GM23248 (cell line): ENCODE data around the gene NECAP2. TPM values are rescaled to one million over a fixed set of nuclear protein-coding genes. Genes with fewer than 3 reads are reported as not detected.
"Not testable (repeated sequence)": the region's sequence is repeated elsewhere in the genome, so short reads cannot be mapped to it uniquely, and the experiment has no call there.

Source experiments
- DNase-seq: peaks from one replicate; pipeline ENCODE4 v3.0.0-alpha.2; 2015
- H2AFZ ChIP-seq: fragments of 200-600 bp; sonication (generic); 2 replicates; pipeline ENCODE4 v1.6.1; 2016; ENCODE audit warnings: antibody characterized with exemption
- H3F3A ChIP-seq: fragments of 200-600 bp; sonication (generic); 2 replicates; pipeline ENCODE4 v1.6.1; 2016; ENCODE audit warnings: mild to moderate bottlenecking, antibody characterized with exemption, mixed run types; ENCODE audit not compliant: insufficient read depth
- H3K27ac ChIP-seq: fragments of 200-600 bp; sonication (generic); 2 replicates; pipeline ENCODE4 v1.5.1; 2016; ENCODE audit warnings: mild to moderate bottlenecking
- H3K27me3 ChIP-seq: fragments of 200-600 bp; sonication (generic); replicated peaks from 2 replicates; pipeline ENCODE4 v1.6.1; 2016; ENCODE audit warnings: mild to moderate bottlenecking; ENCODE audit not compliant: insufficient read depth
- H3K36me3 ChIP-seq: fragments of 200-600 bp; sonication (generic); 2 replicates; pipeline ENCODE4 v1.6.1; 2016; ENCODE audit warnings: low read depth, mild to moderate bottlenecking
- H3K4me1 ChIP-seq: fragments of 200-600 bp; sonication (generic); 2 replicates; pipeline ENCODE4 v1.6.1; 2016; ENCODE audit warnings: mild to moderate bottlenecking; ENCODE audit not compliant: insufficient read depth
- H3K4me2 ChIP-seq: fragments of 200-600 bp; sonication (generic); one replicate; pipeline ENCODE4 v1.6.1; 2016; ENCODE audit warnings: mild to moderate bottlenecking; ENCODE audit not compliant: unreplicated experiment
- H3K4me3 ChIP-seq: fragments of 200-600 bp; sonication (generic); 2 replicates; pipeline ENCODE4 v1.5.1; 2016; ENCODE audit warnings: mild to moderate bottlenecking
- H3K79me2 ChIP-seq: fragments of 200-600 bp; sonication (generic); 2 replicates; pipeline ENCODE4 v1.6.1; 2016; ENCODE audit warnings: mild to moderate bottlenecking; ENCODE audit not compliant: insufficient read depth
- H3K9ac ChIP-seq: fragments of 200-600 bp; sonication (generic); 2 replicates; pipeline ENCODE4 v1.6.1; 2016; ENCODE audit warnings: mild to moderate bottlenecking
- H3K9me2 ChIP-seq: fragments of 200-600 bp; sonication (generic); 2 replicates; pipeline ENCODE4 v1.6.1; 2016; ENCODE audit warnings: mixed run types, mild to moderate bottlenecking, moderate library complexity; ENCODE audit not compliant: insufficient read depth
- H3K9me3 ChIP-seq: fragments of 200-600 bp; sonication (generic); one replicate; pipeline ENCODE4 v1.6.1; 2017; ENCODE audit warnings: low read depth
- H4K20me1 ChIP-seq: fragments of 200-600 bp; sonication (generic); 2 replicates; pipeline ENCODE4 v1.6.0; 2016; ENCODE audit not compliant: insufficient read depth
- EZH2 ChIP-seq: fragments of 200-600 bp; sonication (generic); IDR thresholded peaks from 2 replicates; pipeline ENCODE4 v1.6.1; 2018; ENCODE audit warnings: antibody characterized with exemption, mild to moderate bottlenecking; ENCODE audit not compliant: insufficient read depth, poor library complexity, severe bottlenecking
- EZH2phosphoT487 ChIP-seq: fragments of 200-600 bp; sonication (generic); IDR thresholded peaks from 2 replicates; pipeline ENCODE4 v1.6.1; 2018; ENCODE audit warnings: antibody characterized with exemption, moderate library complexity, mild to moderate bottlenecking, low read depth; ENCODE audit not compliant: insufficient read depth
- WGBS, 2 experiments: methylation state at CpG; one replicate each; pipeline ENCODE4 v1.1.6; 2015 to 2017; ENCODE audit warnings: low lambda C conversion rate in 2 of 2, low coverage in 1 of 2; ENCODE audit errors: missing lambda C conversion rate in 2 of 2; 5-methylcytosine and 5-hydroxymethylcytosine counted together
- in situ Hi-C: fragments of 300-500 bp; cut with MboI; formaldehyde crosslinking; loops from 2 replicates; pipeline ENCODE4 v1.15.0; 2020
- polyA plus RNA-seq: library from polyadenylated mRNA; unstranded; fragments of >200 nt; fragmentation: Nextera tagmentation; extraction: Ambion mirVana; gene quantifications from 2 replicates; pipeline ENCODE4 v1.2.1, GENCODE V29; 2016
- total RNA-seq: library from RNA; depleted of rRNA; stranded (reverse); fragments of >200 nt; shearing (Covaris generic); gene quantifications from 2 replicates; pipeline ENCODE4 v1.2.3, GENCODE V29; 2014

NECAP2 gene
- total and polyA plus RNA-seq, 2 experiments from 2014 or later, result 102 to 117 TPM

- in situ Hi-C loops, result no loop called here
- peaks cover 79% of the 10 kb centered on the region for H3K79me2 ChIP-seq
- WGBS, 2 experiments, result 83 to 86% methylated on average over 12 to 13 of the region's 13 CpGs
- no peak overlapping the region for H3K27ac ChIP-seq
- peaks cover 49% of the 10 kb centered on the region for H3K36me3 ChIP-seq
- no peaks in the 10 kb centered on the region; the same call in 1 of the 2 replicates for H4K20me1 ChIP-seq
- DNase-seq, result no peak
- no peak overlapping the region for H3K4me2 ChIP-seq
- H3K27me3 ChIP-seq, result no peaks in the 10 kb centered on the region
- no peak for TF ChIP-seq EZH2
- TF ChIP-seq EZH2phosphoT487, result no peak
- 0 out of 2 replicates have a peak, but pooled peaks cover 11% of the 10 kb centered on the region for H3F3A ChIP-seq
- H3K9me2 ChIP-seq, result no peaks in the 10 kb centered on the region
- no peak overlapping the region for H3K4me3 ChIP-seq
- no peak overlapping the region for H3K9ac ChIP-seq
- no peaks in the 10 kb centered on the region for H3K9me3 ChIP-seq
- no peak overlapping the region for H2AFZ ChIP-seq
- H3K4me1 ChIP-seq, result no peaks in the 10 kb centered on the region
These were observed 11.5 kb downstream of the NECAP2 start for GRCh38 chr1:16451841-16452528.

DNA sequence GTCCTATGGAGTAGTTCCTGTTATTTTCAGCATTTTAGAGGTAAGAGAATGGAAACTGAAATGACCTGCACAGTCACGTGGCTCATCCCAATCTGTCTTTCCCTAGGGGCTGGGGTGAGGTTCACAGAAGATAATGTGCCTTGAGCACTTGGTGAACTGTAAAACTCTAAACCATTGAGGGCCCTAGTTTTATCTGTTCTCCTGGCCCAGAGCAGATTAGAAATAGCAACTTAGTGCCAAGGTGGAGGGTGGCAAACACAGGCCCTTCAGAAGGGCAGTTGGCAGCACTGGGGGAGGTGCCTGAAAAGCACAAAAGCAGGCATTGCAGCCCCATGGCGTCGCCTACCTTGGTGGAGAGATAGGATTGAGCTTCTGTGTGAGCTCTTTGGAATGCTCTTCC lies 14.4 kb downstream of the NECAP2 start:
- H2AFZ ChIP-seq, H3K4me3 ChIP-seq, H3K27ac ChIP-seq, DNase-seq, H3K9ac ChIP-seq, H3K27me3 ChIP-seq, H3K4me2 ChIP-seq, H3K9me3 ChIP-seq, H3K9me2 ChIP-seq, H4K20me1 ChIP-seq, in situ Hi-C loops, H3K4me1 ChIP-seq: not testable (repeated sequence)
- peaks cover 62% of the 10 kb centered on the region for H3K36me3 ChIP-seq
- H3K79me2 ChIP-seq, result peaks cover 53% of the 10 kb centered on the region
- WGBS, 2 experiments, result 87 to 92% methylated on average over 3 of the region's 3 CpGs
- H3F3A ChIP-seq, result 0 out of 2 replicates have a peak, but pooled peaks cover 11% of the 10 kb centered on the region

GRCh38 chr1:16456151-16456550 lies 15.6 kb downstream of the NECAP2 start:
- H3K4me3 ChIP-seq, H4K20me1 ChIP-seq, H3K9me2 ChIP-seq, H3K27ac ChIP-seq, in situ Hi-C loops, H2AFZ ChIP-seq, H3K9me3 ChIP-seq, H3F3A ChIP-seq, H3K27me3 ChIP-seq, H3K4me2 ChIP-seq, H3K9ac ChIP-seq, DNase-seq, H3K4me1 ChIP-seq: not testable (repeated sequence)
- peaks cover 41% of the 10 kb centered on the region for H3K79me2 ChIP-seq
- H3K36me3 ChIP-seq, result peaks cover 55% of the 10 kb centered on the region
- 93 to 97% methylated on average over 10 of the region's 10 CpGs for WGBS, 2 experiments

DNA sequence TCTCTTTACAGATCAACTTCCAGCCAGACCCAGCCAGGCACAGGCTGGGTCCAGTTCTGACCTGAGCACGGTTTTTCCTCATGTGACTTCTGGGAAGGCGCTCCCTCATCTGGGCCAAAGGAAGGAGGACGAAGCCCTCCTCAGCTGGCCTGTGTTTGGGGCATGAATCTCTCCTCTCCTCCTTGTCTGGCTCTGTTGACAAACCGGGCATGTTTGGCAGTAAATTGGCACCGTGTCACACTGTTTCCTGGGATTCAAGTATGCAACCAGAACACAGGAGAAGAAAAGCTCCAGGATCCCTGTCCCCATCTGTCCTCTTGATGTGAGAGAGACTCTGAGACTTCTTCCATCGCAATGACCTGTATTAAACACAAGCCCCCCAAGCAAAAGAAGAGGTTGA lies 18.3 kb downstream of the NECAP2 start:
- Histone ChIP-seq H4K20me1 (no peaks in the 10 kb centered on the region), H3K36me3 (peaks cover 56% of the 10 kb centered on the region), H3K27me3 (no peaks in the 10 kb centered on the region), H2AFZ (no peak overlapping the region), H3K9me3 (no peaks in the 10 kb centered on the region), H3K27ac (no peak overlapping the region), H3K4me2 (no peak overlapping the region), H3K4me1 (no peaks in the 10 kb centered on the region), H3K4me3 (no peak overlapping the region), H3K79me2 (peaks cover 16% of the 10 kb centered on the region), H3F3A (0 out of 2 replicates have a peak, but pooled peaks cover 4% of the 10 kb centered on the region), H3K9ac (no peak overlapping the region), H3K9me2 (no peaks in the 10 kb centered on the region)
- in situ Hi-C loops, result no loop called here
- WGBS, 2 experiments, result 72 to 76% methylated on average over 6 of the region's 6 CpGs
- TF ChIP-seq EZH2phosphoT487, result no peak
- no peak for TF ChIP-seq EZH2
- DNase-seq, result no peak
